IPS-18c (cell line): ENCODE results near the gene PUDP.

Experiments
- H3K4me3 ChIP-seq: 2 replicates; pipeline ENCODE4 v1.7.0; 2013; ENCODE audit warnings: low read depth, mild to moderate bottlenecking, low read length, moderate library complexity; ENCODE audit not compliant: insufficient read depth
- H3K9me3 ChIP-seq: one replicate; pipeline ENCODE4 v1.6.1; 2013; ENCODE audit warnings: mild to moderate bottlenecking, low read length, moderate library complexity; ENCODE audit not compliant: control insufficient read depth, insufficient read depth

The PUDP gene

DNA sequence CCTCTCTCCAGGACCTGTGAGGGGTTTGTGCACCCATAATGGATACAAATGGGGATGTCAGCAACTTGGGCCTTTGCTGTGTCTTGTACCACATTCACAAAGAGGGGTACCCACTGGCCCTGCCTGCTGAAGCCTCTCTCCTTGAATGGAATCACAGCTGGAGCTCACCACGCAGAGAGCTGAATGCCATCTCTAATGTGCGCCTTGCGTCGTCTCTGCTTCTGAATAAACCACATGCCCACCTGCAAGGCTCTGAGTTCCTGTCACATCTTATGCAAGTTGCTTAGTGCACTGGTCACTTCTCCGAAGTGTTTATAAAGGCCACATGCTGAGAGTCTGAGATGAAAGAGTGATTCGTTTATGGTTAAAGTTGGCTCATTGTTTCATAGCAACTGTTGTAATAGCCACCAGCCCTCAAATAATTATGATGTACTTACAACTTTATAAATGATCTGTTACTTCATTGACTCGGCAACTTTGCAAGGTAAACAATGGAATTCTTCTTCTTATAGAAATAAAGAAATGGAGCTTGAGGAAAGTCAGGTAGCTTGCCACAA, 6.2 kb upstream of the PUDP start:
- Histone ChIP-seq H3K4me3 (no peak overlapping the region), H3K9me3 (peaks cover 2% of the 10 kb centered on the region)

DNA sequence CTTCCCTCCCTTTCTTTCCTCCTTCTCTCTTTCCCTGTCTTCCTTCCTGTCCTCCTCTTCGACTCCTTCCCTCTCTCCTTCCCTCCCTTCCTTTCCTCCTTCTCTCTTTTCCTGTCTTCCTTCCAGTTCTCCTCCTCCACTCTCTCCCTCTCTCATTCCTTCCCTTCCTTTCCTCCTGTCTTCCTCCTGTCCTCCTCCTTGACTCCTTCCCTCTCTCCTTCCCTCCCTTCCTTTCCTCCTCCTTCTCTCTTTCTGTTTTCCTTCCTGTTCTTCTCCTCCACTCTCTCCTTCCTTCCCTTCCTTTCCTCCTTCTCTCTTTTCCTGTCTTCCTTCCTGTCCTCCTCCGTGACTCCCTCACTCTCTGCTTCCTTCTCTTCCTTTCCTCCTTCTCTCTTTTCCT, 5.3 kb upstream of the PUDP start:
- H3K9me3 ChIP-seq = peaks cover 5% of the 10 kb centered on the region
- H3K4me3 ChIP-seq = no peak overlapping the region

DNA sequence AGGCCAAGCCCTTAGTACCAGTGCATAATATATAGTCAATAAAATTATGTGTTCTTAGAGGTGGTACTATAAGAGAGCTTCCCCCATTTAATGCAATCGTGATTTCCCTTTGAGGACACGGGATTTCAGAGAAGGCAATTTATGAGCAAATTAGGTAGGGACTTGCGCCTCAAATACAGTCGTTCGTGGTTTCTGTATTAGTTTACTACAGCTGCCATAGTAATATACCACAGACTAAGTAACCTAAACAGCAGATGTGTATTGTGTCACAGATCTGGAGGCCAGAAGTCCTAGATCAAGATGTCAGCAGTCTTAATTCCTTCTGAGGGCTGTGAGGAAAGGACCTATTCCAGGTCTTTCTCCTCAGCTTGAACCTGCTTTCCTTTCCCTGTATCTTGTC, 1.5 kb upstream of the PUDP start:
- H3K9me3 ChIP-seq = peaks cover 7% of the 10 kb centered on the region
- no peak overlapping the region for H3K4me3 ChIP-seq

DNA sequence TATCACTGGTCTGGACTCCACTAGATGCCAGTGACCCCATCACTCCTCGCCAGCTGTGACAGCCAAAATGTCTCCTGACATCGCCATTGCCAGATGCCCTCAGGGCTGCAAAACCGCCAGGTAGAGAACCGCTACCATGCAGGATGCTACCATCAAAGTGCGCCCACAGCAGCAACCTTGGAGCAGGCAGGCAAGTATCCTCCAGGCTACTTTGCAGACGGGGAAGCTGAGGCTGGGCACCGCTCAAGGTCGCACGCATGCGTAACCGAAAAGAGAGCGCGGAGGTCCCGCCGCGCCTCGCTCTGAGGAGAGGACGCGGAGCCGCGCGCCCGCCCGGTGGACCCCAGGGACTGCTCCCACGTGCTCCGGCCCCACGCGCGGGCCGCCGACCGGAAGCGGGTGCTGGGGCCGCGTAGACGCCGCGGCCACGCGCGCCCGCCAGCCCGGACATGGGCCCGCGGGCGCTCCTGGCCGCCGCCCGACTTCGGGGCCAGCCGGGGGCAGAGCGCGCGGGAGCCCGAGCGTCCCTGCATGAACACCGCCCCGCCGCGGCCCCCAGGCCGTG, 458 bp downstream of the PUDP start, which contains the start of gene STS:
STS (plus strand) TSS at position 300 of the 565 bp plus-strand sequence. CDS start 105,488 bp downstream, outside the sequence.
- Histone ChIP-seq H3K4me3 (peak within 1 kb of the TSS; percentile 73), H3K9me3 (peaks cover 10% of the 10 kb centered on the region)

DNA sequence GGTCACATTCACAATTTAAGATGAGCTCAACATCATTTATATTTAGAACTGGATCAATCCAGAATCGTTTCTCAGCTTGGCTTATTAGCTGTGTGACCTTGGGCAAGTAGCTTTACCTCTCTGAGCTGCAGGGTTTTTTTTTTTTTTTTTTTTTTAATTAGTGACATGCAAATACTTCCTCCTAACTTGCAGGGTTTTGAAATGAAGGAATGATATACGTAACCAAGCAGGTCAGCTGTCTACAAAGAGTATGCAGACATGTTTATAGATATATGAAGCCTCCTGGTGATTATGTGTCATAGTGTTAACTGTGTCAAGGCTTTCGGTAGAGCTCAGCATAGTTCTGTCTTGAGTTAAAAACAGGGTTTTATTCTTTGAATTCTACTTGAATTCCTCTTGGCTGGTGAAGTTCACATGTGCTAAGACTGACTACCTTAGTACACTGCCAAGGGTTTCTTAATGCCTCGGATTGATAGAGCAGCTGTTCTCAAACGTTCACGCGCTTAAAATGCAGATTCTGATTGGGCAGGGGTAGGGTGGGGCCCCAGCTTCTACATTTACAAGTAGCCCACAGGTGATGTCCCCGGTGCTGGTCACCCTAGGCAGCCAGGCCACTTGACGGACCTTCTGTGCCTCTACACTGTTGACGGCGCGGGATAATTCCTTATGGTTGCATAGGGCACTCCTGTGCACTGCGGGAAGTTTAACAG, 1.1 kb downstream of the PUDP start:
- Histone ChIP-seq H3K9me3 (peaks cover 10% of the 10 kb centered on the region), H3K4me3 (peak overlapping the region; percentile 52)

DNA sequence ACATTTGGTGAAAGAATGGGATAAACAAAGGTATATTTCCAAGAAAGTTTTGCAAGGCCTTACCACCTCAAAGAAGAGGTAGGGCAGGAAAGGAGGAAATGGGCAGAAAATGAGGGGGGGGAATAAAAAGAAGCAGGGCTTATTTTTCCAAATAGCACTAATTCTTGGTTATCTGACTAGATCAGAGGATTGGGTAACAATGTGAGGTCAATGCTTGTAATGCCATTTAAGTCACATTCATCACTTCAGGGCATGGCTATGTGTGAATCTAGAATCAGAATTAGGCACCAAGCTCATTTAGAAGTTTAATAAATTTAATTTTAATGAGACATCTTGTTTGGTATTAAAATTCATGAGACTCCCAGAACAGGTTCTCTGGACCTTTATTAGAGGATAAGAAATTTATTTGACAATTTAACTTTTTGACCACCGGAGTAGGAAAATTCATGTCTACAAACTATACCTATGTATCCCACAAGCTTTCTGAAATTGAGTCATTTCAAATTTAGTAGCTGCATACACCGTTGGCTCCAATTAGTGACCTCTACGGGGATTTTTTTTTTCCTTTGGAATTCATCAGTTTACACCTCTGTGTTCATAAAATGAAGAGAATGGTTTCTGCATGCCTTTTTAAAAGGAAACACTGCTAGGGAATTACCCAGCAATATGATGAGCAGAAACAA, 1.8 kb downstream of the PUDP start:
- Histone ChIP-seq H3K9me3 (peaks cover 10% of the 10 kb centered on the region), H3K4me3 (no peak overlapping the region)

DNA sequence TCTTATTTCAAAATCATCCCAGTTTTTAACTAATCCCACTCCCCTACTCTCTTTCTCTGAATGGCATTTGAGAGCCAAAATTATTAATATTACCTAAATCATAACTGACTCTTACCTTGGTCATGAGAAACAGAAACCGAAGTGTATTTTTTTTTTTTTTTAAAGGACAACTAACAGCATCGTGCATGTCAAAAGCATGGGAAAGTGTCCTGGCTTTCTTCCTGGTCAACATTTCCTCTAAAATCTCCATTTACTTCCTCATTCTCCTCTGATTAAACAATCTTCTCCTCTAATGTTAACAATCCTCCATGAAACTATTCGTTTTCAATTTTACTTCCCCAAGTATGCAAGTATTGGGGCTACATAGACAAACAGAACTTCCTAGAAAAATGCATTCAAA, 2.5 kb downstream of the PUDP start:
- H3K9me3 ChIP-seq = peaks cover 10% of the 10 kb centered on the region
- no peak overlapping the region for H3K4me3 ChIP-seq

DNA sequence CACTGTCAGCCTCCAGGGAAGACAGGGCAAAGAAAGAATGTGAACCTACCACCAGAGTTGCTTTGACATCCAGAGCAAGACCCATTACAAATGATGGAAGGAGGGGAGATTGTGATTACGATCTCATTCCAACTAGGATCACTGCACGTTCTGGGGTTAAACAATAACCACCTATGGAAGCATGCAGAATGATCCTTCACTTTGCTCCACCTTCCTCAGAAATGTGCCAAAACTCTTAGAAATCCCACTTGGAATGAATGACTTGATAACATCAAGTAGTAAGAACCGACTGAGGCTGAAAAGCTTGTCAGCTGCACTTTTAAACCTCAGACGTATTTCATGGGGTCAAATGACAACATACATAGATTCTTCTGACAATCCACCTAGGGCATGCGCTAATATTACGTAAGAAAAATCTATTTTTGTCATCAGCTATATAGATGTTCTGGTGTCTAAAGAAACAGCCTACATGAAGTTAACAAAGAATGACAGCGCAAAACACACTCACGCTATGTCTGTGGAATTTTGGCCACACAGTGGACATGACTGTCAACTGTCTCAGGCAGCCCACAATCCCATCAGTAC, 3.9 kb downstream of the PUDP start:
- Histone ChIP-seq H3K4me3 (no peak overlapping the region), H3K9me3 (peaks cover 11% of the 10 kb centered on the region)

DNA sequence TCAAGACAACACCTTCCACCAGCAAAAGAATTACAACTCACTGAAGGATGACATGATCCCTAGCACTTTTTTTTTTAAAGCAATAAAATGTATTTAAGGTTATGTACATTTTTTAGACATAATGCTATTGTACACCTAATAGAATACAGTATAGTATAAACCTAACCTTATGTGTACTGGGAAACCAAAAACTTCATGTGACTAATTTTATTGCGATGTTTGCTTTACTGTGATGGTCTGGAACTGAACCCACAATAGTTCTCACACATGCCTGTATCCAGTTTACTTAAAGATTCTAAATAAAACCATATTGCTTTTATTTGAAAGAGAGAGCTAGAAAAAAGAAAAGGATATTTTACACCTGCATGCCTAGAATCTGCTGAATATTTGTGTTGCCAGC, 4.9 kb downstream of the PUDP start:
- Histone ChIP-seq H3K4me3 (no peak overlapping the region), H3K9me3 (peaks cover 9% of the 10 kb centered on the region)

DNA sequence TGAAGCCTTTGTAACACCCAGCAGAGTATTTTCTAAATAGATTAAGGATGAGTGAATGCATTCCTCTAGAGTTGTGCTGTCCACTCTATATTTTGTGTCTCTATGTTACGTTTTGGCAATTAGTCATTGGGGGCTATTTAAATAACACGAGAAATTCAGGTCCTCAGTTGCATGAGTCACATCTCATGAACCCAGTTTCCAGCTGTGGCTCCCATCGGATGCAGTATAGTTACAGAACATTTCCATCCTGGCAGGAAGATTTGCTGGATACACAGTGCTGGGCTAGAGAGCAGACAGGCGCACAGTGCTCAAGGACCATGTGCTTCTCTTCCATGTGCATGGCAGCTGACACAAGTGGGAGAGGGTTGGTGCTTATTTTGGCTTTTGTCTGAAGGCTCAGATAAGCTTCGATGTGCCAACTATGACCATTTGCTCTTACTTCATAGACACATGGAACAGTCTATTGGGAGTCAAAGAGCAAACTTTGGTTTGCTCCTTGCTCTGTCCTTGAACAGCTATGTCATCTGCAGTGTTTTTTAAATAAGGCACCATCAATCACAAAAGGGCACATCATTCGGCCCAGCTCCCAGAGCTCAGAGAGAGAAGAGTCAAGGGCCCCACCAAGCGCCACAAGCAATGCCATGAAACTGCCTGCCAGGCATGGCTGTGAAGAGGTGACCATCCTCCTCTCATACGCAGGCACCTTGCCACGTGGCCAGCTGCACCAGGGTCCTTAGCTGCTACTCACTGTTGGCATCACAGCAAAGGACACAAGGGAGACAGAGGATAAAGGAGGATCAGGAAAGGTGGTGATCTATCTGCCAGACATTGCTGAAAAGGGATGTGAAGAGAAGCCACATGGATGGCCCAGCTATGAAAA, 8.5 kb downstream of the PUDP start:
- H3K9me3 ChIP-seq = peaks cover 5% of the 10 kb centered on the region
- H3K4me3 ChIP-seq = no peak overlapping the region

DNA sequence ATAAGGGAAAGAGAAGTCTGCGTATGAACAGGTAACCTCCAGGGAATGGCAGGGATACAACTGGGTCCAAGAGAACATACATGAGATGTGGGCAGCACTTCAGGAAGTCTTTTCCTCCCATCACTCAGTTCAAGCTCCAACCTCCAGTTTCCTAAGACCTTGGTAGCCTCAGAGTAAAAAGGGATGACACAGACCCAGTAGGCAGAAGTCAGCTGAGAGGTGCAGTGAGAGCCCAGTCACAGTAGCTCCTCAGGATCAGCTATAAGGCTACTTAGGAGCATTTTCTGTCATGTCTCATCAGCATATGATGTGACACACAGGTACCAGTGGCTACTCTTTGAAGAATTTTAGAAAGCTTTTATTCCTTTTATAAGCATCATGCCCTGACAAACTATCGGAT, 13.0 kb downstream of the PUDP start:
- no peak overlapping the region for H3K4me3 ChIP-seq
- H3K9me3 ChIP-seq = peaks cover 7% of the 10 kb centered on the region

DNA sequence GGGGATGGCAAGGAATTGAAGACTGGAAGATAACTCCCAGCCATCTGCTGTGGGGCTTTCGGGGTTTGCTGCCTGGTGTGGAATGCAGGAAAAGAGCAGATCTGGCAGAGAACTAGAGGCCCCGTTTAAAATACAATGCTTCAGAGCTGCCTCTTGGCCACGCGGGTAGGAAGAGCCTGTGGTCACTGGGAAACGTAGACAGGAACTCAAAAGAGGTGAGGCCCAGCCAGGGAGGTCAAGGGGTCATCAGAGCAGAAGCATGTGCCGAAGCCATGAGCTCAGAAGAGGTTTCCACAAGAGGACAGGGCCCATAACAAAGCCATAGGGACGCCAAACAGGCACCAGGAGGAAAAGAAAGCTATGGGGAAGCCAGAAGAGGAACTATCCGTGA, 14.9 kb downstream of the PUDP start:
- Histone ChIP-seq H3K4me3 (no peak overlapping the region), H3K9me3 (peaks cover 7% of the 10 kb centered on the region)

DNA sequence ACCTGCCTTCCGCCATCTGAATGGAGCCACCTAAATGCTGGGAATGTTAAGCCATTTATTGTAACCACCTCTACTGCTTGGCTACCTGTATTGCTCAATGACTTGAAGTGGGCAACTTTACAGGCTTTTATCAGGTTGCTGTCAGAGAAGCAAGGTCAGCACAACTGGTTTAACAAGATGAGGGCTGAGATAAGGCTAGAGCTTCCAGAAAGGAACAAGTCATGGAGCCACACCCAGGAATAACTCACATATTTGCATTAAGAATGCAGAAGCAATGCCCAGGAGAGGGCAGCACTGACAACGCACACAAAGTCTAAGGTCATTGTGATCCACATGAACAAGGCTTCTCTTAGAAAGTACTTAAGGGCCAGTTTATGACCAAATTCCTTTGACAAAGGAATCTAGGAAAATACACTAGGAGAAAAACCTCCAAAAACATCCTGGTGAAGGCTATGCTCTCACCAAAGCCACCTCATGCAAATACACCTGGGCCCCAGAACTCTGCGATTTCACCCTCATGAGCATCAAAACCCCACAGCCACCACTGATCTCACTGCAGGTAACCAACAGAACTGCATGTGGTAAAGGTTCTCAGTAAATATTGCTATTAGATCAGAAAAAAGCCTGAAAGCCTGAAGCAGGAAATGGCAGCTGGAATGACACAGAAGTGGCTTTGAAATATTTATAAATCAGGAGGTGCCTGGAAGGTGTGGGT, 15.5 kb downstream of the PUDP start:
- Histone ChIP-seq H3K9me3 (peaks cover 7% of the 10 kb centered on the region), H3K4me3 (no peak overlapping the region)

DNA sequence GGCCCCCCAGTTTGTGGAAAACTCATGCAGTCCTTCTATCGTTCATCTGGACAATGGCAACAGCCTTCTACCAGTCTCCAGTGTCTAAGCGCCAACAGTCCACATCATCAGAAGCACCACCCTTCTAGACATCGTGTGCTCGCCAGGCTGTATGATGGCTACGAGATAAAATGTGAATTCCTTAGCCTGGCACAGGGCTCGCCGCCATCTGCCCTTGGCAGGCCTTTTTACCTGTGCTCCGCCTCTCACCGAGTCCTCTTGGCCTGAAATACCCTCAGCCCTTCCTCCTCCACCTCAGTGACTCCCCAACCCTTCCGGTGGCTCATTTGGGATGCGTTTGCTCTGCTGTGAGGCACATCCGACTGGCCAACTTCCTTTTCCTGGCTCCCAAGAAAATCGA, 16.3 kb downstream of the PUDP start:
- peaks cover 7% of the 10 kb centered on the region for H3K9me3 ChIP-seq
- no peak overlapping the region for H3K4me3 ChIP-seq

DNA sequence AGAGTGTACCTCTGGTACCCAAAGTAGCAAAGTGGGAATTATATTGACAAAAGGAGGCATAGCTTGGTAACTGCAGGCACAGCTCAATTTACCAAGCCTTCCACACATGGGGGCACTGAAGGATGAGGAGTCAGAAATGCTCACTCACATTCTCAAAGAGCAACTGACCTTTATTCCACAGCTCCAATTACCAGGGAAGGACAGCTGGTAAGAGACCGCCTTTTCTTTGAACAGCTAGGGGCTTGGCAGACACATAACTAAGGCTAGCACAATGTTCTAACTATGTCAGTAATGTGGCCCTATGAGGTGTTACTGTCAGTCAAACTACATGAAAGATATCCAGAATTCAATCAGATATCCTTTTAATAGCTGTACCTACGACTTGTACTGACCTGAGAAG, 20.9 kb downstream of the PUDP start:
- peaks cover 2% of the 10 kb centered on the region for H3K9me3 ChIP-seq
- H3K4me3 ChIP-seq = no peak overlapping the region

DNA sequence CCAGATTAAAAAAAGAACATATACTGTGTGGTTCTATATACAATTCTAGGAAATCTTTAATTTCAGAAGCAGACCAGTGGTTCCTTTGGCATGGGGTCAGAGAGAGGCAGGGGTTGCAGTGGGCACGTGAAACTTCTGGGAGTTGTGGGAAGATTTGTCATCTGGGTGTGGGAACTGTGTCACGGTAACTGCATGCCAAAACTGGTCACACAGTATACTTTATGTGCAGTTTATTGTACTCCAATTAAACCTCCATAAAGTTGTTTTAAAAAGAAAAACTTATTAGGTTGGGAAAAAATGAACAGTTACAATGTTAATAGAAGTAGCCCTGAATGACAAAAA, 27.1 kb downstream of the PUDP start:
- peaks cover 2% of the 10 kb centered on the region for H3K9me3 ChIP-seq
- H3K4me3 ChIP-seq = no peak overlapping the region
